Gastroesophageal sphincter (tissue), 4 donors: ENCODE data around the gene DCDC2B. TPM values are rescaled to one million over a fixed set of nuclear protein-coding genes. Genes with fewer than 3 reads are reported as not detected.

Experiments
- ATAC-seq: fragments of 150-250 bp; one replicate; pipeline ENCODE4 v1.9.1; 2016; ENCODE audit warnings: mild to moderate bottlenecking, moderate library complexity
- H3K27ac ChIP-seq, 4 donors: fragments of 200-600 bp; sonication (generic) in 3 of 4; 1 replicate in 3 of 4; 2 replicates in 1 of 4; pipeline ENCODE4 v1.5.1; 2016 to 2019
- H3K27me3 ChIP-seq: fragments of 200-600 bp; sonication (generic); one replicate; pipeline ENCODE4 v1.5.1; 2019
- H3K36me3 ChIP-seq, 2 donors: fragments of 200-600 bp; sonication (generic); one replicate each; pipeline ENCODE4 v1.5.1; 2019; ENCODE audit warnings: control low read depth in 1 of 2
- H3K4me1 ChIP-seq, 3 donors: fragments of 200-600 bp; sonication (generic); 1 replicate in 2 of 3; 2 replicates in 1 of 3; pipeline ENCODE4 v1.5.1; 2016 to 2019; ENCODE audit warnings: control low read depth in 2 of 3
- H3K4me3 ChIP-seq, 2 donors: fragments of 200-600 bp; sonication (generic); one replicate each; pipeline ENCODE4 v1.5.1; 2019; ENCODE audit warnings: mild to moderate bottlenecking in 1 of 2, moderate library complexity in 1 of 2
- H3K9me3 ChIP-seq, 3 donors: fragments of 200-600 bp; sonication (generic); one replicate each; pipeline ENCODE4 v1.5.1; 2017 to 2019; ENCODE audit warnings: control low read depth in 2 of 3
- CTCF ChIP-seq, 4 experiments: fragments of 200-600 bp in 2 of 4; fragments of 450-650 bp in 2 of 4; sonication (generic) in 1 of 4; IDR thresholded peaks; one replicate each; pipeline ENCODE4 v1.5.1; 2017 to 2019; ENCODE audit warnings: antibody characterized with exemption in 4 of 4, mild to moderate bottlenecking in 2 of 4, moderate library complexity in 2 of 4
- EP300 ChIP-seq: sonication (generic); formaldehyde crosslinking; IDR thresholded peaks from one replicate; pipeline ENCODE4 v1.6.1; 2017; ENCODE audit warnings: antibody characterized with exemption, mild to moderate bottlenecking
- POLR2A ChIP-seq, 2 donors: fragments of 450-650 bp; IDR thresholded peaks; one replicate each; pipeline ENCODE4 v1.6.1; 2017; ENCODE audit warnings: antibody characterized with exemption in 2 of 2, mild to moderate bottlenecking in 2 of 2, moderate library complexity in 1 of 2
- POLR2AphosphoS5 ChIP-seq: sonication (generic); formaldehyde crosslinking; IDR thresholded peaks from one replicate; pipeline ENCODE4 v1.6.1; 2017; ENCODE audit warnings: antibody characterized with exemption
- WGBS, 2 donors: methylation state at CpG; one replicate each; pipeline ENCODE4 v1.1.5; 2018; ENCODE audit warnings: low coverage in 1 of 2; 5-methylcytosine and 5-hydroxymethylcytosine counted together
- total RNA-seq, 4 donors: library from RNA; depleted of rRNA; stranded (reverse); fragments of >200 nt; gene quantifications; one replicate each; pipeline ENCODE4 v1.1.0, GENCODE V29; 2016

The DCDC2B gene
- total RNA-seq, 4 donors from 2014 or later, result not detected

- TF ChIP-seq EP300 (no peak), CTCF (IDR thresholded peaks at IDR 0.05) (no peak), POLR2A (IDR thresholded peaks at IDR 0.05) (no peak), POLR2AphosphoS5 (no peak)
Measured at GRCh38 chr1:32198237-32199042, 10.4 kb upstream of the DCDC2B start.

GRCh38 chr1:32199043-32199716, 9.7 kb upstream of the DCDC2B start:
- peaks cover 6 to 36% (median 15%) of the 10 kb centered on the region in 3 donors for H3K4me1 ChIP-seq
- H3K27me3 ChIP-seq, result no peaks in the 10 kb centered on the region
- peak overlapping the region in 3 of 4 donors; percentile 88 to 95 (median 90) for H3K27ac ChIP-seq
- H3K9me3 ChIP-seq, result no peaks in the 10 kb centered on the region
- WGBS, 2 donors, result 33% methylated on average over 1 of the region's 4 CpGs; no CpG with 5 or more reads in 1 of the 2 donors
- TF ChIP-seq POLR2AphosphoS5 (no peak), CTCF (IDR thresholded peaks at IDR 0.05) (no peak), POLR2A (IDR thresholded peaks at IDR 0.05) (no peak), EP300 (no peak)
- ATAC-seq, result no peak
- no peak overlapping the region for H3K4me3 ChIP-seq
- H3K36me3 ChIP-seq, result peaks cover 0 to 43% of the 10 kb centered on the region in 2 donors

More at GRCh38 chr1:32198237-32199042, 10.4 kb upstream of the DCDC2B start:
- Histone ChIP-seq H3K4me1 (peaks cover 6 to 36% (median 15%) of the 10 kb centered on the region in 3 donors), H3K27me3 (no peaks in the 10 kb centered on the region), H3K4me3 (no peak overlapping the region), H3K36me3 (peaks cover 0 to 51% of the 10 kb centered on the region in 2 donors), H3K9me3 (no peaks in the 10 kb centered on the region), H3K27ac (peak overlapping the region in 1 of 4 donors; percentile 24)
- 57 to 83% methylated on average over 1 to 2 of the region's 3 CpGs for WGBS, 2 donors
- no peak for ATAC-seq

GRCh38 chr1:32199717-32200072, 9.2 kb upstream of the DCDC2B start:
- WGBS, 2 donors, result 0 to 20% methylated on average over 1 of the region's 6 CpGs
- Histone ChIP-seq H3K4me3 (peak overlapping the region in 1 of 2 donors; percentile 72), H3K36me3 (peaks cover 0 to 38% of the 10 kb centered on the region in 2 donors), H3K4me1 (peaks cover 6 to 40% (median 15%) of the 10 kb centered on the region in 3 donors), H3K9me3 (no peaks in the 10 kb centered on the region), H3K27me3 (no peaks in the 10 kb centered on the region), H3K27ac (peak overlapping the region; percentile 43 to 95 (median 89))
- TF ChIP-seq POLR2AphosphoS5 (no peak), CTCF (IDR thresholded peaks at IDR 0.05) (no peak), EP300 (no peak), POLR2A (IDR thresholded peaks at IDR 0.05) (no peak)
- ATAC-seq, result no peak

- peak within 1 kb of the TSS; percentile 43 to 95 (median 89) for H3K27ac ChIP-seq
- no peaks in the 10 kb centered on the region for H3K27me3 ChIP-seq
- peak; percentile 69 for ATAC-seq
- no peaks in the 10 kb centered on the region for H3K9me3 ChIP-seq
- peaks cover 6 to 47% (median 20%) of the 10 kb centered on the region in 3 donors for H3K4me1 ChIP-seq
- H3K36me3 ChIP-seq, result peaks cover 0 to 31% of the 10 kb centered on the region in 2 donors
- 0 to 1% methylated on average over 4 to 9 of the region's 34 CpGs for WGBS, 2 donors
- peak within 1 kb of the TSS; percentile 58 to 72 for H3K4me3 ChIP-seq
- TF ChIP-seq POLR2A (IDR thresholded peaks at IDR 0.05) (no peak), POLR2AphosphoS5 (peak; percentile 16), EP300 (no peak)
Measured at GRCh38 chr1:32200226-32201010, 8.5 kb upstream of the DCDC2B start, which contains the start of gene CCDC28B. Gene CCDC28B (plus strand): TSS chr1:32200595. CDS start chr1:32201936, 1,341 bp downstream.
